Measurements from ENCODE around the gene MAP4.
"Not testable (repeated sequence)": the region's sequence is repeated elsewhere in the genome, so short reads cannot be mapped to it uniquely, and the experiment has no call there.

The MAP4 gene, protein sequence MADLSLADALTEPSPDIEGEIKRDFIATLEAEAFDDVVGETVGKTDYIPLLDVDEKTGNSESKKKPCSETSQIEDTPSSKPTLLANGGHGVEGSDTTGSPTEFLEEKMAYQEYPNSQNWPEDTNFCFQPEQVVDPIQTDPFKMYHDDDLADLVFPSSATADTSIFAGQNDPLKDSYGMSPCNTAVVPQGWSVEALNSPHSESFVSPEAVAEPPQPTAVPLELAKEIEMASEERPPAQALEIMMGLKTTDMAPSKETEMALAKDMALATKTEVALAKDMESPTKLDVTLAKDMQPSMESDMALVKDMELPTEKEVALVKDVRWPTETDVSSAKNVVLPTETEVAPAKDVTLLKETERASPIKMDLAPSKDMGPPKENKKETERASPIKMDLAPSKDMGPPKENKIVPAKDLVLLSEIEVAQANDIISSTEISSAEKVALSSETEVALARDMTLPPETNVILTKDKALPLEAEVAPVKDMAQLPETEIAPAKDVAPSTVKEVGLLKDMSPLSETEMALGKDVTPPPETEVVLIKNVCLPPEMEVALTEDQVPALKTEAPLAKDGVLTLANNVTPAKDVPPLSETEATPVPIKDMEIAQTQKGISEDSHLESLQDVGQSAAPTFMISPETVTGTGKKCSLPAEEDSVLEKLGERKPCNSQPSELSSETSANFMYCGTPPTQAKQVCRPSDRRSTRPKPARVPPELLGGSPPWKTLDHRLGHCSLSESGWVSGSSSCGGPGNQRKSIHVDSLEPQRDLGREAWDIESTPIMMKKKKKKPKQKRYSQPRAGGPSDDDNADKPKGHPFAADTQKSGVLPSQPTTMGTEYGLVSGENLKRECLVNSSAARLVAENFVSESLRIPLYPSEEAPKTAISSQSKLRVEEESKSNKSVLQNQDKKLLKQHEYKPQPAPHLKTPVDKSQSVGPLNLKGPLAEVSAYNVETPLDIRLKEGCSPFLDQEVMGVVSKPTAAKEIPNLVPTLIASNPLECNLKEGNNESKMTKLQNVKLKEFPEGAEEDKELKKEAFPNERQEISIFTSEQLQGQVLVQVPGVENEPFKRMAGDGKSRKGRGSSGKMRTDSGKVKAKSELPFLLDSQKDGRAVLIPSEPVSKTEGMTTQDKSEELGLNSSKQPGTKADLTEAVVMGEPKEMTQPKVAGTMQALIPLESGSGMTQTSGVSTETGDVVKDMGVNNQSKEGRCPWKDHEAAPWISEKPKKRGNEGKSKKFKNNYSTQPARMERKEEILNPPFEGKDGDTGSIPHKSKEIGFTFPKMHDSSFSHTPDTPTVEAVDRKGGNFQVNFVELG (N-terminal part only)

DNA sequence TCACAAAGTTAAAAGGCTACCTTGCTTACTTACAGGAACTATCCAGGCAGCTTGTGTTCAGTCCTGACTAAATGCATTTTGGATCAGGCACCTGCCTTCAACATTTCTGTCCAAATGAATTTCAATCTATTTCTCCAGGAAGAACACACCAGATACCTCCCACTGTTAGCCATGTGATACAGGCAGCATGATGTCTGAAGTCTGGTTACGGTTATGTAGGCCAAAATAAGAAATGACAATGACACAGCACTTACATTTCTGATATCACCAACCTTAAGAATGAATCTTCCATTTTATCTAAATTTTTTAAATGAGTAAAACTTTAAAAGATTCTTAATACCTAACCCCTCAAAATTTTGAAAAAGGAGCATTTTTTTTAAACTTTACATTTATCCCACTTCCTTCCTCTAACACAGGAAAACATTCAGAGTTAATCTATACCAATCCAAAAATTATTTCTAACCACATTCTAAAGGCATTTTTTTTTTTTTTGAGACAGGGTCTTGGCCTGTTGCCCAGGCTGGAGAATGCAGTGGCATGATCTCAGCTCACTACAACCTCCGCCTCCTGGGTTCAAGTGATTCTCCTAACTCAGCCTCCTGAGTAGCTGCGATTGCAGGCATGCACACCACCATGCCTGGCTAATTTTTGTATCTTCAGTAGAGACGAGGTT, at the start of gene MAP4:
Gene MAP4, minus strand, starts transcription at position 116 of the 673 bp plus-strand sequence. CDS start 17,556 bp downstream, outside the sequence.
- DNase-seq (ENCODE audit: low read depth in 2 of 2), result no peak

DNA sequence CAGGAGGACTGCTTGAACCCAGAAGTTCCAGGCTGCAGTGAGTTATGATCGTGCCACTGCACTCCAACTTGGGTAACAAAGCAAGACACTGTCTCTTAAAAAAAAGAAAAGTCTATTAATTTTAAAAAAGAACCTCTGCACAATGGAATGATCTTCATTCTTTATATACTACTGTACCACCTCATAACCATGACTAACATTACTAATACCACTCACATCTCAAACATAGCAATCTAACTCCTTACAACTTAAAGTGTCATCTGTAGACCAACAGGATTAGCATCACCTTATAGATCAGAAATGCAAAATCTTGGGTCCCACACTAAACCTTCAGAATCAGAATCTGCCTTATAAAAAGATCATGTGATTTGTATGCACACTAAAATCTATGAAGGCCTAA, 48.8 kb upstream of the MAP4 start:
- no peak for DNase-seq (ENCODE audit: low read depth in 2 of 2)

DNA sequence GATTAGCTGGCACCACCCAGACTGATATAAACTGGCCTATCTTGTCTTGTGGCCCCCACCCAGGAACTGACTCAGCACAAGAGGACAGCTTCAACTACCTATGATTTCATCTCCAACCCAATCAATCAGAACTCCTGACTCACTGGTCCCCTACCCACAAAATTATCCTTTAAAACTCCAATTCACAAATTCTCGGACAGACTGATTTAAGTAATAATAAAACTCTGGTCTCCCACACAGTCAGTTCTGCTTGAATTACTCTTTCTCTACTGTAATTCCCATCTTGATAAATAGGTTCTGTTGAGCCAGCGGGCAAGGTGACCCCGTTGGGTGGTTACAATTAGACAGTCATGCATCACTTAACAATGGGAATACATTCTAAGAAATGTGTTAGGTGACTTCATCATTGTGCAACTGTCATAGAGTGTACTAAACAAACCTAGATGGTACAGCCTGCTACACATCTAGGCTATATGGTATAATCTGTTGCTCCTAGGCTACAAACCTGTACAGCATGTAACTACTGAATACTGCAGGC, 48.1 kb upstream of the MAP4 start:
- no peak for DNase-seq (ENCODE audit: low read depth in 2 of 2)

DNA sequence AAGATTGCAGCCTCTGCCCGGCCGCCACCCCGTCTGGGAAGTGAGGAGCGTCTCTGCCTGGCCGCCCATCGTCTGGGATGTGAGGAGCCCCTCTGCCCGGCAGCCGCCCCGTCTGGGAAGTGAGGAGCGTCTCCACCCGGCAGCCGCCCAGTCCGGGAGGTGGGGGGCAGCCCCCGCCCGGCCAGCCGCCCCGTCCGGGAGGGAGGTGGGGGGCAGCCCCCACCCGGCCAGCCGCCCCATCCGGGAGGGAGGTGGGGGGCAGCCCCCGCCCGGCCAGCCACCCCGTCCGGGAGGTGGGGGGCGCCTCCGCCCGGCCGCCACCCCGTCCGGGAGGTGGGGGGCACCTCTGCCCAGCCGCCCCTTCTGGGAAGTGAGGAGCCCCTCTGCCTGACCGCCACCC, 45.4 kb upstream of the MAP4 start:
- not testable (repeated sequence) for DNase-seq (ENCODE audit: low read depth in 2 of 2)

DNA sequence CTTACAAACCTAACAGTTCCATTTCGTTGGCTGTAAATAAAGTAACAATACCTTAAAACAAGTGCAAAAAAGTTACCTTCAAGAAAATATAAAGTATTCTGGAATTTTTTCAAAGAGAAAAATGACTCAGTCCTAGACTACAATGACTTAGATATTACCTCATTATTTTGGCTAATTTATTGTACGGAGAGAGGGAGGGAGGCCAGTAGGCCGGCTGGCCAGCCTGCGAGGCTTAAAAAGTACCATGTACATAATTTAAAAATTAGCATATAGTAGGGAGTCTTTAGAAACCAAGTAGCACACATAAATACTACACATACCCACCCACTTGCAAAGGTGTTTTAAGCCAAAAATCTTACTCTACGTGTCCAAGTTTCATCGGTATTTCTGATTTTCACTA, 41.9 kb upstream of the MAP4 start:
- DNase-seq (ENCODE audit: low read depth in 2 of 2), result no peak

DNA sequence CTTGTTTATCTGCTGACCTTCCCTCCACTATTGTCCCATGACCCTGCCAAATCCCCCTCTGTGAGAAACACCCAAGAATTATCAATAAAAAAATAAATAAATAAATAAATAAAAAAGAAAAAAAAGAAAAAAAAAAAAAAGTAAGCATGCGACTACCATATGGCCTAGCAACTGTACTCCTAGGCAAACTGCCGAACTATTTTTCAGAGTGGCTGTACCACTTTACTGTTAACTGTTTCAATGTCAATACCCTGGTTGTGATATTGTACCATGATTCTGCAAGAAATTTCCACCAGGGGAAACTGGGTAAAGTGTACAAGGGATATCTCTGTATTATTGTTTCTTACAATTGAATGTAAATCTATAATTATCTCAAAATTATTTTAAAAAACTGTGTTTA, 41.3 kb upstream of the MAP4 start:
- no peak for DNase-seq (ENCODE audit: low read depth in 2 of 2)

DNA sequence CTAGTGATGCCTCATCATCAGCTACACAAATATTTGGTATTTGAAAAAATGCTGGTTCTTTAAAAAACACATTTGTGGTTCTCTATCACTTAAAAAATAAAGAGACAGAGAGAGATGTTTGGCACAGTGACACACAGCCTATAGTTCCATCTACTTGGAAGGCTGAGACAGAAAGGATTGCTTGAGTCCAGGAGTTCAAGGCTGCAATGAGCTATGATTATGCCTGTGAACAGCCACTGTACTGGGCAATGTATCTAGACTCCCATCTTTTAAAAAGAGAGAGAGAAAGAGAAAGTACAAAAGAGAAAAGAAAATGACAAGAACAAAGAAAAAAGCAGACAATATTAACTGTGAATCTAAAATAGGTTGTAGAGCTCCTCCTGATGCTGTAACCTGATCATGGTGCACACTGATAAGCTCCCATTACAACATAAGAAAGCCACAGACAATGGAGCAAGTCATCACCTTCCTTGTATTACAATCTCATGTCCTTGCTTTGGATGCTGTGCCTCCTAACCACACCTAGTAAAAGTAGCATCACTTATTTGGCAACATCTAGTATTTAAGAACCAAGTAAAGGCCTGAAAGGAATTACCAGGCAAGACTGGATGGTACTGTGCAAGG, 31.7 kb upstream of the MAP4 start:
- no peak for DNase-seq (ENCODE audit: low read depth in 2 of 2)

DNA sequence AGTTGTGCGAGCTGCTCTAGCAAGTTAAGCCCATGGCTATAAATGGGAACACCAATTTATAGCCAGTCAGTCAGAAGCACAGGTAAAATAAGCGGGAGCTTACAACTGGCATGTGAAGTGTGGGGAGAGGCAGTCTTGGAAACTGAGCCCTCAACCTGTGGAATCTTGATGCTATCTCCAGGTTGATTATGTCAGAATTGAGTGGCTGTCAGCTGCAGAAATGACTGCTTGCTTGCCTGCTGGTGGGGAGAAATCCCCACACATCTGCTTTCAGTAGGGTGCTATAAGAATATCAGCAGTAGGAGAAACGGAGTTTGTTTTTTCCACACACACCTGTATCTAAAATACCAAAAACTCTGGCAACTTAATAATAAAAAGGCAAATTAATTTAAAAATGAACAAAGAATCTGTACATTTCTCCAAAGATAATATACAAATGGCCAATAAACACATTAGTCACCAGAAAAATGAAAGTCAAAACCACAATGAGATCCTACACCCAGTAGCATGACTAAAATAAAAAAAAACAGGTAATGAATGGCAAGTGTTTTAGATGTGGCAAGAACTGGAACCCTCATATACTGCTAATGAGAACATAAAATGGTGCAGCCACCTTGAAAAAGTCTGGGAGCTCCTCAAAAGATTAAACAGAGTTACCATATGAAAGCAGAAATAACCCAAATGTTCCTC, 26.0 kb upstream of the MAP4 start:
- DNase-seq (ENCODE audit: low read depth in 2 of 2), result no peak

DNA sequence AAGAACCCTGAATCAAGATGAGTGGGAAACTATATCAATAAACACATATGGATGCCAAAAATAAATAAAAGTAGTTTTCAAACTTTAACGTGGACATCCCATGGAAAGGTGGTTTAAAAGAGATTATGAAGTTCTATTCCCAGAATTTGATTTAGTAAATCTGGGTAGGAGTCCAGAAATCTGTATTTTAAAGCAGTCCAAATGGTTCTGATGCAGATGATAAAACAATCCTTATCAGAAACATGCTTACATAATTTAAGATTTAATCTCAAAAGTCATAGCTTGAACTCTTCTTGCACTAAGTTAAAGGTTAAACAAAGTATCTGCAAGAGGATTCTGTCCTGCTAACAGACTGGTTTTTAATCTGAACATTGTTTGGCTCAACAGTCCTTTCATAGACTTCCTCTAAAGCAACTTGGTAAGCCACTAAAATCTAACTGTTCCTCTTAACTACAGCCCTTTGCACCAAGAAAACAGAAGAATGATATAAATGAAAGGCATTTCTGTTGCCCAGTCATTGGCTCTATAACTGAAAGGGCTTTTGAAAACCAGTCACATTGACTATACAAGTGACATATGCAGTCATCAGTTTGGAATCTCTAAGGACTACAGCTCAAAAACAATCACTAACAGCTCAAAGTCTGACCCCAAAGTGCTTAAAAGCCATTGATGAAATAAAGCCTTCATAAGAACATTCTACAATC, 23.4 kb upstream of the MAP4 start:
- DNase-seq (ENCODE audit: low read depth in 2 of 2), result no peak

DNA sequence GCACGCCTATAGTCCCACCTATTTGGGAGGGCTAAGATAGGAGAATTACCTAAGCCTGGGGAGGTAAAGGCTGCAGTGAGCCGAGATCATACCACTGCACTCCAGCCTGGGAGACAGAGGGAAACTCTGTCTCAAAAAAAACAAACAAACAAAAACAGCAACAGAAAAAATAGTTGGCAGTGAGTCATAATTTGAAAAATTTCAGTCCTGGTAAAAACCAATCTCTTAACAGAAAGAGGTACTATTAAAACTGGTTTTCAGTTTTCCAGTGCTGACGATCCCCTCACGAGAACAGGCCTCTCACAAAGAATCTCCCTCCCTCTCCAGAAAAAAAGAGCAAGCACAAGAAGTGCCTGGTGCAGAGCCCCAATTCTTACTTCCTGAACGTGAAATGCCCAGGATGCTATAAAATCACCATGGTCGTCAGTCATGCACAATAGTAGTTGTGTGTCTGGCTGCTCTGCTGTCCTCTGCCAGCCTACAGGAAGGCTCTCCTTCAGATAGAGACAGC, 22.8 kb upstream of the MAP4 start:
- DNase-seq (ENCODE audit: low read depth in 2 of 2), result no peak

DNA sequence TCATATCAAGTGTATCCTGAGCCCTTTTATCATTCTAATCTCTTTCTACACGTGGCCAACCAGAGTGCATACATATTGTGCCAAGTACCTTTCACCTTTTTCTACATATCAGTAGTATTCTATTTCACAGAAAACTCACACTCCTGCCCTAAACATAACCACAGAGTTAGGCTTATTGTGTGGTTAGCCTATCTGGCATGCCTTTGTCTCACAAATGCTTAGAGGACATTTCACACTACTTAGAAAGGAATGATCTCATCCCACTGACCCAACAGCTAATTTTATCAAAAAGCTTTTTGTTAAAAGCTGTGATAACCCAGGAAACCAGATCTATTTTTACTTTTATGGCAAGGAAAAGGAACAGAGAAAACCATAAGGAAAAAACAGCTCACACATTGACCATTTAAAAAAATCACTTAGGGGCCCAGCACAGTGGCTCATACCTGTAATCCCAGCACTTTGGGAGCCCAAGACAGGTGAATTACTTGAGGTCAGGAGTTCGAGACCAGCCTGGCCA, 17.8 kb upstream of the MAP4 start:
- no peak for DNase-seq (ENCODE audit: low read depth in 2 of 2)

DNA sequence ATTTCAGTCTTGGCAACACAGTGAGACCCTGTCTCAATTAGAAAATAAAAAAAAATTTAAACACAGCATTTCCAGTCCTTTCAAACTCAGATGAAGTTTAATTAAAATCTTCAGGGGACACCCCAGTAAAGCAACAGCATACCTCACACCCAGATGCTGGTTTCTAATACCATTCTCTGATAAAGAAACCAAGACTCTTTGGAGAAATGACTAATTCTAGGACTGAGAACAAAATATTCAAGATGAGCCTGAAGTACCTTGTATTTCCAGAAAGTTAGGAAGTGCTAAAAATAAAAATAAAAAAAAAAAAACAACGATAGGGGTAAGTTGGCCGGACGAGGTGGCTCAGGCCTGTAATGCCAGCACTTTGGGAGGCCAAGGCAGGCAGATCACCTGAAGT, 14.0 kb upstream of the MAP4 start:
- DNase-seq (ENCODE audit: low read depth in 2 of 2), result no peak

DNA sequence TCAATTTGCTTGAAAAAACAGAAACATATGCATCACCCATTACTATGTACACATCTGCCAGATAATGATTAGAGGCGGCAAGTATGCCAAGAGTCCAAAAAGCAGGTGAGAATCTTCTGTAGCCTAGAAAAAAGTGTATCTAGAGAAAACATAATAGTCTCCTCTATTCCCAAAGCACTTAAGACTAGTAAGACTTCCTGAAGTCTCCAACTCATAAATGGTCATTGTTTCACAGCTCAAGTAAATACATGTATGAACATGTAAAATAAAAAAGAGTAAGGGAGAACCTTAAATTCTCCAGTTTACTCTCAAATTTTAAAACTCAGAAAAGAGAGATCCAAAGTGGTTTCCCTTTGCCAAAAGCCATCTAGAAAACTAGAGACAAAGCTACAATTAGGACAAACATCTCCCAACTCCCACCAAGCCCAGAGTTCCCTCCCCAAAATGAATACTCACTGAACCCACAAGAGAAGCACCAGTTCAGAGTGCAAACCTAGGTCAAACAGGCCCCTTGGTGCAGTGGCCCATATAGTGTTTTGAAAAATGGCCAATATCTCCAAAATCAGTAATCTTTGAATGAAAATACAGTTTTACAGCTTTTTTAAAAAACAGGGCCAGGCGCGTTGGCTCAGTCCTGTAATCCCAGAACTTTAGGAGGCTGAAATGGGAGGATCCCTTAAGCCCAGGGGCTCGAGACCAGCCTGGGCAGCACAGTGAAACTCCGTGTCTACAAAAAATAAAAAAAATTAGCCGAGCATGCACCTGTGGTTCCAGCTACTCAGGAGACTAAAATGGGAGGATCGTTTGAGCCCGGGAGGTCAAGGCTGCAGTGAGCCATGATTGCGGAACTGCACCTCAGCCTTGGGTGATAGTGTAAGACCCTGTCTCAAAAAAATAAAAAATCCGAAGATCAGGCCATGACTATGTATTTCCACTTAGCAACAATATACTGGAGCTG, 11.0 kb upstream of the MAP4 start:
- DNase-seq (ENCODE audit: low read depth in 2 of 2), result no peak

DNA sequence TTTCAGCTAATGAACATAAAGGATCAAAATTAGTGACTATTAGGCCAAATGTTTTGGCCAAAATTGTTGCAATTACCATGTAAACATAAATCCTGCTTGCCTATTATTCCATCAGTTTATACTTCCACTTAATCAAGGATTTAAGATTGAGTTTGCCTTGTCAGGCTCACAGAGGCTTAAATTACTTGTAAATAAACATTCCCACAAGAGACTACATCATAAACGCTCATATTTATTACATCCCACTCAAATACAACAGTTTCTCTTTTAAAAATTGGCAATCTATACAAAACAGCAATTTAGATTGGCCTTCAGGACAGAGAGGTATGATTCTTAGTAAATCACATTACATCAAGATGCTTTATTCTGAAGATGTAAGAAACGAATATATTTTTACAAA, 9.9 kb upstream of the MAP4 start:
- DNase-seq (ENCODE audit: low read depth in 2 of 2), result no peak

DNA sequence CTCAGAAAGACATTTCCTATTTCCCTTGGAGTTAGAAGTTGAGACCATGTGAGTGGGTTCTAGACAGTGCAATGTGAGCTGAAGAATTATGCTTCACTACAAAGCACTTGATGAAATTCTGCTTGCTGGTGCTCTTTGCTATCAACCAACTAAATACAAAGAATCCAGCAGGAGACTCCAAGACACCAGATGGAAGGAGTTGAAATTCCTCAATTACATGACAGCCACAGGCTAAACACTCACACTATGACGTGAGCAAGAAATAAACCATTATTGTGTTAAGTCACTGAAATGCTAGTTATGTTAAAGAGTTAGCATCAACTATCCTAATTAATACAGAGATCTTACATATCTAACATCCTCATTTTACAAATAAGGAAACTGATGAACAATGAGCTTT, 8.2 kb upstream of the MAP4 start:
- DNase-seq (ENCODE audit: low read depth in 2 of 2), result no peak

DNA sequence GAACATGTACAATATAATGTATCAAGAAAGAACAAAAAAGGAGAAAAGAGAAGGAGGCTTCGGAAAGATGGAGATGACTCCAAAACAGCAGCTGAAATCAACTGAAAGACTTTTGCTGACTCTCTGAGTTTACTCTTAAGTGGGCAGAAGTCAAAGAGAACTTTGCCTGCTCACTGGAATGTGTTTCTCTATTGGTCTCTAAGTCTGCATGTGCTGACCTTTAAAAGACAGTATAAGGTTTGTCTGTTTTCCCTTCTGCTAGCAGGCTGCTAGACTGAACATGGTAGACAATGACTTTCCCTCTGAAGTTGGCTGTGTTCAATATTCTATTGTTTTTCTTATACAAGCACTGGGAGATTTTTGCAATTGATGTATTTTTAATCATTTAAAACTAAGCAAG, 7.2 kb upstream of the MAP4 start:
- DNase-seq (ENCODE audit: low read depth in 2 of 2), result no peak

DNA sequence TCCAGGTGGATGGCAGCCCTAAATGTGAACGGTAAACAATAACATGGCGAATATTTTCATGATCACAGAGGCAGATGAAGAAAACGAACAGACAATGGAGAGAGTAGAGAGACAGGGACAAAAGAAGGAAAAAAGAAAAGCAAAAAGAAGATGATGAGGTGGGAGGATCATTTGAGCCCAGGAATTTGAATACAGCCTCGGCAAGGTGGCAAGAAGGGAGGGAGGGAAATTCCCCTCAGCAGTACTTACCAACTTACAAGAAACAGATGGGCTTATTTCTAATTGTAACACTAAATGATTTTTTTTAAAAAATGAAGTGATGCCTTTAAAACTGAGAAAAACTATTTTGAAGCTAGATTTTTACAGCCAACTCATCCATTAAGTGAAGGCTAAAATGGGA, 6.0 kb upstream of the MAP4 start:
- no peak for DNase-seq (ENCODE audit: low read depth in 2 of 2)

DNA sequence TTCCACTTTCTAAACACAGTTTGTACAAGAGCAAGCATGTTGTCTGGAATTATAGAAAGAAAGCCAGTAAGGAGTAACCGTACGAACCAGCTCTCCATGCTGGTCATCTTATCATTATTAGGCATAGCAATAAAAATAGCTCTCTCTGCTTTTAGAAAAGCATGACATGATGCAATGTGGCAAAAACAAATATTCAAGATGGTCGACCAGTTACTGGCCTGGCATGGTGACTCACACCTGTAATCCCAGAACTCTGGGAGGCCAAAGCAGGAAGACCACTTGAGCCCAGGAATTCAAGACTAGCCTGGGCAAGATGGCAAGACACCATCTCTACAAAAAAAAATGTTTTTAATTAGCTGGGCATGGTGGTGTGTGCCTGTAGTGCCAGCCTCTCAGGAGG, 2.6 kb upstream of the MAP4 start:
- DNase-seq (ENCODE audit: low read depth in 2 of 2), result no peak

All from stimulated activated CD8-positive, alpha-beta memory T cell treated with anti-CD3 and anti-CD28 coated beads, Interleukin-2, amount 100 ng/mL, for 48 hours (primary cell).